NOMO-1 (cell line): ENCODE measurements around the gene BABAM2.
A peak's percentile ranks its signal among the peaks of the same experiment; 100 is the strongest.

Source experiments
- DNase-seq, 2 experiments: peaks; one replicate each; lab custom pipeline; 2025; ENCODE audit not compliant: unreplicated experiment in 2 of 2; lab: John Stamatoyannopoulos, UW

Gene BABAM2

GRCh38 chr2:28269019-28269784 lies 378.7 kb downstream of the BABAM2 start:
- DNase-seq = no peak

- no peak for DNase-seq
Measured at GRCh38 chr2:28270456-28271152, 380.1 kb downstream of the BABAM2 start.

- no peak for DNase-seq
Measured at GRCh38 chr2:28271231-28271918, 380.8 kb downstream of the BABAM2 start.

- DNase-seq = no peak
Measured at GRCh38 chr2:28271919-28272250, 381.4 kb downstream of the BABAM2 start.

GRCh38 chr2:28273751-28274150 lies 383.2 kb downstream of the BABAM2 start:
- DNase-seq = no peak

GRCh38 chr2:28274911-28275685 lies 384.6 kb downstream of the BABAM2 start:
- peak in 1 of 2 experiments; percentile 31 for DNase-seq

GRCh38 chr2:28276076-28276618 lies 385.6 kb downstream of the BABAM2 start:
- peak; percentile 49 to 70 for DNase-seq

GRCh38 chr2:28276807-28277206 lies 386.3 kb downstream of the BABAM2 start:
- no peak for DNase-seq

- DNase-seq = no peak
Measured at GRCh38 chr2:28277466-28277865, 386.9 kb downstream of the BABAM2 start.

GRCh38 chr2:28279371-28279770 lies 388.8 kb downstream of the BABAM2 start:
- DNase-seq = no peak

- DNase-seq = no peak
Measured at GRCh38 chr2:28280619-28281018, 390.1 kb downstream of the BABAM2 start.

- DNase-seq = no peak
Measured at GRCh38 chr2:28281739-28282138, 391.2 kb downstream of the BABAM2 start.

GRCh38 chr2:28282248-28282647 lies 391.7 kb downstream of the BABAM2 start:
- no peak for DNase-seq

GRCh38 chr2:28282861-28283646 lies 392.5 kb downstream of the BABAM2 start:
- no peak for DNase-seq

GRCh38 chr2:28283861-28284260 lies 393.3 kb downstream of the BABAM2 start:
- DNase-seq = no peak

GRCh38 chr2:28286678-28287077 lies 396.1 kb downstream of the BABAM2 start:
- DNase-seq = no peak

- peak in 1 of 2 experiments; percentile 65 for DNase-seq
Measured at GRCh38 chr2:28287256-28287915, 396.9 kb downstream of the BABAM2 start.

GRCh38 chr2:28288620-28289019 lies 398.1 kb downstream of the BABAM2 start:
- DNase-seq = no peak

- DNase-seq = no peak
Measured at GRCh38 chr2:28291811-28292440, 401.4 kb downstream of the BABAM2 start.
